D721Med (cell line): ENCODE data around the gene EXOC7.

Source experiments
- DNase-seq: peaks from one replicate; pipeline ENCODE4 v3.0.0; 2011; ENCODE audit warnings: low spot score; ENCODE audit not compliant: insufficient read length
- FAIRE-seq: peaks from 2 replicates; lab custom pipeline; 2011; peaks lifted over from hg19 to GRCh38; lab: Jason Lieb, UNC
- TF ChIP-seq, protein P1 (sequence below): IDR thresholded peaks from 2 replicates; pipeline ENCODE4 v1.5.1; 2012; ENCODE audit warnings: mild to moderate bottlenecking, control low read depth; ENCODE audit not compliant: insufficient read depth; ENCODE audit errors: missing control alignments

EXOC7 gene

DNA sequence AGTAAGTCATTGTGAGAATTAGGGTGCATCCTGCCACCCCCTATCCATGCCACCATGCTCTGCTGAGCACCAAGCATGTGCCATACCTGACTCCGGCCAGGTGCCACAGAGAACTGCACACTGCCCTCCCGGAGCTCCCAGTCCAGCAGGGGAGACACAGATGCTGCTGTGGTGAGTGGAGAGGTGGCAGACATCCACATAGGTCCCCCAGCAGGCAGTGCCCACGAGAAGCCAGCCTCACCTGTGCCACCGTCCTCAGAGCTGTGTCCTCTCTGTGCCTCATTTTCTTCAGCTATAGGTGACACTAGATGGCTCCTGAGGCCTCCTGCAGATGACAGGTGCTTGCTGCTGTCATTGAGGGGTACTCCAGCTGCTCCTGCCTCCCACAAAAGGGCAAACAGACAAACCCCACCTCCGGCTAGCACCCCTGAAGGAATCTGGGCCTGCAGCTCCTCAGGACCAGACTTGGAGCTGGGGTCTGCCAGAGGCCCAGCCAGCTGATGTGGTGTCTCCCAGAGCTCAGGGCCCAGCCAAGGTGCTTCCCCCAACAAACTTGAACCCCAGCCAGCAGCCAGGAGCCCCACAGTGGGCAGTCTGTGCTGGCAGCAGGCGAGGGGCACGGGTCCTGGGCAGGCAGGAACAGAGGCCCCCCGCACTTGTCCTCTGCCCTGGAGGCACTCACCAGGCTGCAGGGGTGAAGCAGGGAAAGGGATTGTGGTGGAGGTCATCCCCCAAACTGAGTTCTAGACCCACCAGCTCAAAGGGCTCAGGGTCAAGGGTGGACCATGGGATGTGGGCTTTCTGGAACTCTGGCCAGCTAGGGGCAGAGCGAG, 20.4 kb upstream of the EXOC7 start:
- FAIRE-seq (no peak), DNase-seq (no peak)
- TF ChIP-seq, protein P1, sequence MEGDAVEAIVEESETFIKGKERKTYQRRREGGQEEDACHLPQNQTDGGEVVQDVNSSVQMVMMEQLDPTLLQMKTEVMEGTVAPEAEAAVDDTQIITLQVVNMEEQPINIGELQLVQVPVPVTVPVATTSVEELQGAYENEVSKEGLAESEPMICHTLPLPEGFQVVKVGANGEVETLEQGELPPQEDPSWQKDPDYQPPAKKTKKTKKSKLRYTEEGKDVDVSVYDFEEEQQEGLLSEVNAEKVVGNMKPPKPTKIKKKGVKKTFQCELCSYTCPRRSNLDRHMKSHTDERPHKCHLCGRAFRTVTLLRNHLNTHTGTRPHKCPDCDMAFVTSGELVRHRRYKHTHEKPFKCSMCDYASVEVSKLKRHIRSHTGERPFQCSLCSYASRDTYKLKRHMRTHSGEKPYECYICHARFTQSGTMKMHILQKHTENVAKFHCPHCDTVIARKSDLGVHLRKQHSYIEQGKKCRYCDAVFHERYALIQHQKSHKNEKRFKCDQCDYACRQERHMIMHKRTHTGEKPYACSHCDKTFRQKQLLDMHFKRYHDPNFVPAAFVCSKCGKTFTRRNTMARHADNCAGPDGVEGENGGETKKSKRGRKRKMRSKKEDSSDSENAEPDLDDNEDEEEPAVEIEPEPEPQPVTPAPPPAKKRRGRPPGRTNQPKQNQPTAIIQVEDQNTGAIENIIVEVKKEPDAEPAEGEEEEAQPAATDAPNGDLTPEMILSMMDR: no peak

DNA sequence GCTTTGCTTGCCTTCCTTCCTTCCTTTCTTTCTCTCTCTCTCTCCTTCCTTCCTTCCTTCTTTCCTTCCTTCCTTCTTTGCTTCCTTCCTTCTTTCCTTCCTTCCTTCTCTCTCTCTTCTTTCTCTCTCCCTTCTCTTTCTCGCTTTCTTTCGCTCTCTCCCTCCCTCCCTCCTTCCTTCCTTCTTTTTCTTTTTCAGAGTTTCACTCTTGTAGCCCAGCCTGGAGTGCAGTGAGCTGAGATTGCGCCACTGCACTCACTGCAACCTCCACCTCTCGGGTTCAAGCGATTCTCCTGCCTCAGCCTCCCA, 19.6 kb upstream of the EXOC7 start:
- TF ChIP-seq, protein P1: no peak
- DNase-seq (no peak), FAIRE-seq (no peak)

GRCh38 chr17:76122431-76123190, 19.0 kb upstream of the EXOC7 start:
- TF ChIP-seq, protein P1: no peak
- no peak for FAIRE-seq
- DNase-seq: no peak

DNA sequence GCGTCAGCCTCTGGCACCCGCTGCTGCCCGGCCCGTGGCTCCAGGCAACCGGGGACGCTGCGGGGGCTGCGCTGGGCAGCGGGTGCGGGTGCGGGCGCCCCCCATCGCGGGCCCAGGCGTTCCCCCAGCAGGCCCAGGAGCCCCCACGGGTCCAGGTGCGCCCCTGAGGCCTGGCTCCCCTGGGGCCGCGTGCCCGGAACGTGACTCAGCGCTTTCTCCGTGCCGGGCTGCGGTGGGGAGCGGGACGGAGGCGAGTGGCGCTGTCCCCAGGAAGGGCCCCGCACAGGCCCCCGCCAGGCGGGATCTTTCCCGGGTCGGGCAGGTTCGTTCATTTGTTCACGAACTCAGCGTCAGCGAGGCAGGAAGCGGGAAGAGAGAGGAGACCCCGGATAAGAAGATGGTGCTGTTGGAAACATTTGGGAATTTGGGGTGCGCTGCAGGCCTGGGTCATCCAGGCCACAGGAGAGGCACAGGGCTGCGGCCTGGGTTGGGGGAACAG, 18.4 kb upstream of the EXOC7 start:
- TF ChIP-seq, protein P1: no peak
- no peak for DNase-seq
- no peak for FAIRE-seq

DNA sequence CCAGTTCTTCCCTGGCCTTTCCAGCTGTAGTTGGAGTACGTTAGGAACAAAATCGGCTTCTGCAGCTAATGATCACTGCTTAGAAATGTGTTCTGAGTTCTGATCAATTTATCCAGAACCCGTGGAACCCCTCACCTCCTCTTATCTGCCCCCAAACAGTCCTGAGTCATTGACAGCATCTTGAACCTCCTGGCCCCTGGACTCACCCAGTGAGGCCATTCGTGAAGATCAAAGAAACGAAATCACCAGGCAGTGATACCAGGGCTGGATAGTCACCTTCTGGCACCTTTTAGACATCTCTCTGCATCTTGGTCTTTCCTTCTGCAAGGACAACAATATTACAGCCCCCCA, 17.0 kb upstream of the EXOC7 start:
- FAIRE-seq (no peak), DNase-seq (no peak)
- TF ChIP-seq, protein P1: no peak

GRCh38 chr17:76119409-76120371, 16.1 kb upstream of the EXOC7 start:
- DNase-seq (no peak), FAIRE-seq (no peak)
- TF ChIP-seq, protein P1: no peak
